Dedifferentiated amniotic fluid mesenchymal stem cell (primary cell): ENCODE data around the gene MLXIP.
"Not testable (repeated sequence)": the region's sequence is repeated elsewhere in the genome, so short reads cannot be mapped to it uniquely, and the experiment has no call there.

Experiments
- DNase-seq: peaks from one replicate; pipeline ENCODE4 v3.0.0-alpha.2; 2016; ENCODE audit errors: extremely low spot score

The MLXIP gene

GRCh38 chr12:122145505-122146330, 67.2 kb downstream of the MLXIP start:
- no peak for DNase-seq

- no peak for DNase-seq
Observed at GRCh38 chr12:122147514-122148290, 69.1 kb downstream of the MLXIP start.

DNA sequence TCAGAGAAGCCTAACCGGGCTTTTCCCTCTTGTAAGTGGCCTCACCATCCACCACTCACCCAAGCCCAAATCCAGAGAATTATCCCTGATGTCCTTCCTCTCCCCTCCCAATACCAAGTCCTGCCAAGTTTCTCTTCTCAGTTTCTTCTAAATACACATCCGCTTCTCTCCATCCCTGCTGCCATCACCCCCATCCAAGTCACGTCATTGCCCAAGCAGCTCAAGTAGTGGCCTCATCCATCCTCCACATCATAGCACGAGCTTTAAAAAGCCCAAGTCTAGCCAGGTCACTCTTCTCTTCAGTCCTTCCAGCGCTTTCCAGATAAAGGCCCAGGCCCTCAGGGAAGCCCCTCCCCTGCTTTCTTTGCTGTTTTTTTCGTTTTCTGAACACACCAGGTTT, 70.1 kb downstream of the MLXIP start:
- no peak for DNase-seq

DNA sequence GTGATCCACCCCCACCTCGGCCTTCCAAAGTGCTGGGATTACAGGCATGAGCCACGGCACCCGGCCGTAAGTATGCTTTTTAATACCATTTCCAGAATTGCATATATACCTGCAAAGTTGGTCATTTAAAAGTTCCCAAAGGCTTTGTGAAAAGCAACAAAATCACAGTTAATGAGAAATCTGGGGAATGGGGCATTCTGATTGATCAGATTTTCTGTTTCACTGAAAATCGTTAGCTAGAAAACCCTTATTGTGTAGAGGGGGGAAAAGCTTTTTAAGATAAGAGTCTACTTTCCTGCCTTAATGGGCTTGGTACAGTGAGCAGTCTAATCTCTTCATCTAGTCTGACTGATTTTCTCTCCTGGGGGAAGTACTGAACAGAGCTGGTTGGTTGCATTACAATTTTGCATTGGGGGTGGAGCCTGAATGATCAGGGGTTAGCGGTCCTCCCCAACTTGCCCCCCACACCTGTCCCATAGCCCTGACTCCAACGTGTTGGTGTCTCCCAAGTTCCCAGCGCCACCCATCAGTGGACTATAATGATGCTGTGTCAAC, 71.6 kb downstream of the MLXIP start:
- no peak for DNase-seq

GRCh38 chr12:122152754-122153153, 74.2 kb downstream of the MLXIP start:
- no peak for DNase-seq

GRCh38 chr12:122155705-122156104, 77.1 kb downstream of the MLXIP start:
- DNase-seq = no peak

- DNase-seq = no peak
Observed at GRCh38 chr12:122158700-122159285, 80.2 kb downstream of the MLXIP start.

DNA sequence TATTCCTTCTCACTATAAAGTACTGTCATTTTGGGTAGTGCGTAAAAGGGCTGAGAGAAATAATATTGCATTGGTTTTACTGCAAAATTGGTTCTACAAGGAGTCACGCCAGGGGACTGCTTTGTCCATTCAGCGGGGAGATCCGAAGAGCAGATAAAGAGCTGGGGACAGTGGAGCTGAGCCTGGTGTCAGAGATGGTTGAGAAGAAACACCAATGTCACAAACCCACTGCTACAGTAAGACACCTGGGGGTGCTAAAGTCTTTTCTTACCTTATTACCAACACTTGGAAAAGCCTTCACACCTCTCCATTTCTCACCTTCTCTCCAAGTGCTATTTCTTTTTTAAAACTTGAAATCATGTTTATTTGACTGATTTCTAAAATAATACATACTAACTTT, 81.3 kb downstream of the MLXIP start:
- no peak for DNase-seq

DNA sequence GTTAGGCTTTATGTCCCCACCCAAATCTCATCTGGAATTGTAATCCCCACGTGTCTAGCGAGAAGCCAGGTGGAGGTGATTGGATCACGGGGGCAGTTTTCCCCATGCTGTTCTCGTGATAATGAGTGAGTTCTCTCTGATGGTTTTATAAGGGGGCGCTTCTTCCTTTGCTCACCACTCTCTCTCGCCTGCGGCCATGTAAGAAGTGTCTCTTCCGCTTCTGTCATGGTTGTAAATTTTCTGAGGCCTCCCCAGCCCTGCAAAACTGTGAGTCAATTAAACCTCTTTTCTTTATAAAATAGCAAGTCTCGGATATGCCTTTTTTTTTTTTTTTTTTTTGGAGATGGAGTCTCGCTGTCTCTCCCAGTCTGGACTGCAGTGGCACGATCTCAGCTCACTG, 82.2 kb downstream of the MLXIP start:
- no peak for DNase-seq

DNA sequence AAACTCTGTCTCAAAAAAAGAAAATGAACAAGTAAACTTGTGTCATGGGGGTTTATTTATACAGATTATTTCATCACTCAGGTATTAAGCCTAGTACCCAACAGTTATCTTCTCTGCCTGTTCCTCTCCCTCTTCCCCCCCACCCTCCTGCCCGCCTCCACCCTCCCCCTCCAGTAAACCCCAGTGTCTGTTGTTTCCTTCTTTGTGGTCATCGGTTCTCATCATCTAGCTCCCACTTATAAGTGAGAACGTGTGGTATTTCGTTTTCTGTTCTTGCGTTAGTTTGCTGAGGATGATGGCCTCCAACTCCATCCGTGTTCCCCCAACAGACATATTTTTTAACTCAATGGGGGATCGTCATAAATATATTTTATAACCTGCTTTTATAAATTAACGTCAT, 83.1 kb downstream of the MLXIP start:
- DNase-seq = no peak

DNA sequence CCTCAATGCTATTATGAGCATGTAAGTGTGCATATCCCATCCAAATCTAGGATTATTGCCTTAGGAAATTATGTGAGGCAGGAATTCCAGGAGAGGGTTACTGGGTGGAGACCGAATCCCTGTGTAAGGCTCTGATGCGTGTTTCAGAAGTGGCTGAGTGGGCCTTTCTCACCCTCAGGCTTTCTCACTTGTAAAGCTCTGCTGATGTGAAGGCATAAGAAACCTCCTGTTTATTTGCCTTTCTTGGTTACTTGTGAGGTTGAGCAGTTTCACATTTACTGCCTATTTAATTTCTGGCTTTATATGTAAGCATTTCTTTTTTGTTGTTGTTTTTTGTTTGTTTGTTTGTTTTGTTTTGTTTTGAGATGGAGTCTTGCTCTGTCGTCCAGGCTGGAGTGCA, 84.4 kb downstream of the MLXIP start:
- no peak for DNase-seq

- no peak for DNase-seq
Observed at GRCh38 chr12:122166422-122167349, 88.1 kb downstream of the MLXIP start.

DNA sequence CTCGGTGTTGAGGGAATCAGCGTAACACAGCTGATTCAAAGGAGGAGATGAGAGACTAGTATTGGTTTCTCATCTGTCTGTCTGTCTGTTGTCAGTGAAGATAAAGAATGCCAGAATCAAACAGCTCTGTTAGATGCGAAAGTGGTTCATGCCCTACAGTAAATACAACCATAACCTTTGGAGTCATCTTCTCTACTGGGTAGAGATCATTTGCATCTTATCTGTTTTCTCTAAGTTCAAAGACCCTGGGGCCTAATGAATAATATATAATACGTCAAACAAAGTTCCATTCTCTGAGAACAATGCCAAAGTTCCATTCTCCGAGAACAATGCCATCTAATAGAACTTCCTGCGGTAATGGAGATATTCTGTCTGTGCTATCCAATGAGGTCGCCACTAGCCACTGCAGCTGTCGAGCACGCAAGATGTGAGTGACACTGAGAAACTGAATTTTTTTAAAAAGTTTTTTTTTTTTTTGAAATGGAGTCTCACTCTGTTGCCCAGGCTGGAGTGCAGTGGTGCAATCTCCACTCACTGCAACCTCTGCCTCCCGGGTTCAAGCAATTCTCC, 88.9 kb downstream of the MLXIP start:
- no peak for DNase-seq

- DNase-seq = no peak
Observed at GRCh38 chr12:122168492-122168891, 89.9 kb downstream of the MLXIP start.

- no peak for DNase-seq
Observed at GRCh38 chr12:122171399-122171798, 92.8 kb downstream of the MLXIP start.

DNA sequence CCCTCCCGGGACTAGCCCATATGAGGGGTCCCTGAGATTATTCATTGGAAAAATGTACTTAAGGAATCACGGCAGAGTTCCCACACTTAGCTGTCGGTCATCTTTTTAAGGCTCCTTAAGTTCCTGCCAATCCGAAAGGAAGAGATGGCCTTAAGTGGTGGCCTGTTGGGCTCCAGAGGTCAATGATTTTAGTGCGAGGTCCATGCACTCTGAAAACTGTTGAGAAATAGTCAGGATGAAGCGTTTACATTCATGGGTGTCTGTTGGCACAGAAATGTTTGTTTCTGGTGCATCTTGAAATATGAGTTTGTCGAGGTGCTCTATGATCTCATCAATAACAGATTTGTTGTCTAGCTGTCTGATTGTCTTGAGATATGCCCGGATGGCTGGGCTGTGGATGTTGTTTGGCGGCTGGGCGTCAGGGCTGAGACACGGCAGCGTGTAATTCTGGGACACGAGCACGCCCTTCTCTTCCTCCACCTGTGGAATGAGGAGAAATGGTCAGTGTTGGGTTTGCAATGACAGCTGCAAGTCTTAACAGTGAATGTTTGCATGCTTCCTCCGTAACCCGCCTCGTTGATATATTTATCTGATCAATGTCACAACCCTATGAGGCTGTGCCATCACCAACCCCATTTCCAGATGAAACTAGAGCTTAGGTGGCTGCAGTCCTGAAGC, 93.8 kb downstream of the MLXIP start:
- no peak for DNase-seq

DNA sequence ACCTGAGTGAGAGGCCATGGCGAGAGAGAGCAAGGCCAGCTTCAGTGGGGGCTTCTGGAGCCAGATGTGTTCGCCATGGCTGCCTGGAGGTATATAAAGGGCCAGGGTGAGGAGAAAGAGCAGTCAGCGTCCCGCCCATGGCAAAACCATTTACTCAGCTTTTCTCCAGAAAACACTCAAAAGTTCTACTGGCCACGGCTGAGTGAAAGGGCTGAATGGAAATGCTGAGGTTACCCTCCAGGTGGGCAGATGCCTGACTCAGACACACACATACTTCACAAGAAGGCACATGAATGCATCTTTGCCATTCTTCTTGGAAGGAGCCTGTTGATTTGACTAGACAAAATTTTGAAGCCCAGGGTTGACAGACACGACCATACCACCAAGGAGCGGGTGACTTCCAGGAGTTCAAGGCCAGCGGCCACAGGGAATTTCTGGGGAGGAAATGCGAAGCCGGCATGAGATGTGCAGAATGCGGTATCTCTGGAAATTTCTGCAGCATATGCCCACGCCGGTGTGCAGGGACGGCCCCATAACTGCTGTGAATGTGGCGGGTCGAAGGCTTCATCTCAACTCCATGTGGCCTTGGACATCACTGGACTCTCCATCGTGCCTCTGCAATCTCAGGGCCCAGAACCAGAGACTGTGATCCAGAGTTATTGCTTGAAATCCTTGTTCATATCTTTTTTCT, 95.7 kb downstream of the MLXIP start, which contains the start of gene IL31:
TSS of gene IL31 (minus strand) at position 67 of the 691 bp plus-strand sequence. CDS start at position 18, 49 bp downstream.
- DNase-seq = no peak

DNA sequence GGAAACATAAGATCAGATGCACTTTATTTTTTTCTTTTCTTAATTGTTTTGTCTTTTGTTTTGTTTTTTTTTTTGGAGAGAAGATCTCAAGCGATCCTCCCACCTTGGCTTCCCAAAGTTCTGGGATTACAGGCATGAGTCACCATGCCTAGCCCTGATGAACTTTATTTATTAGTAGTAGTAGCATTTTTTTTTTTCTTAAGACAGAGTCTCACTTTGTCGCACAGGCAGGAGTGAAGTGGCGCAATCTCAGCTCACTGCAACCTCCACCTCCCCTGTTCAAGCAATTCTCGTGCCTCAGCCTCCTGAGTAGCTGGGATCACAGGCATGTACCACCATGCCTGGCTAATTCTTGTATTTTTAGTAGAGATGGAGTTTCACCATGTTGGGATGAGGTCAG, 97.9 kb downstream of the MLXIP start:
- DNase-seq = not testable (repeated sequence)

DNA sequence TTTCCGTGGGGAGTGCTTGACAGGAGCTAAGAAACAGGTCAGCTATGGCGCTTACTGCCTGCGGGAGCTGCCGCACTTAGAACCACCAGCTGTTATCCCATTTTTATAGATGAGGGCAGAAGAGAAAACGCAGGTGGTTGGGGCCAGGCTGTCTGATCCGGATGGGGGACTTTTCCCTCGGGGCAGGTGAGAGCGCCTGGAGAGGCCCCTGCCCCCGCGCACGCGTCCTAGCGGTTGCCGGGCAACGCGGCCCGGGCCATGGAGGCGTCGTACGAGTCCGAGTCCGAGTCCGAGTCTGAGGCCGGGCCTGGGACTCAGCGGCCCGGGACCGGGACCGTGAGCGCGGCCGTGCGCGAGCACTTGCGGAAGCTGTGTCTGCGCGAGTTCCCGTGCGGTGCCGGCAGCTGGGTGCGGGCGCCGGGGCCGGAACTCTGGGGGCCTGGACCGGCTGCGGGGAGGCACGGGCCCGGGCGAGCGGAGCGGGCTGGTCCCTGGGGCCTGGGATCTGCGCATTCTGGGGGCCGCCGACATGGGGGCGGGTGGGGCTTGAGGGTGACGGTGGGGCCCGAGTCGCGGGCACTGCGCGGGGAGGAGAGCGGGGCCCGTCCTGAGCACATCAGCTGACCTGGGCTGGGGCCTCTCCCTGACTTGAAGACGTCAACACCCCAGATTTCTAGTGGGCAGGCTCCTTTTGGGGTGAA, 104.5 kb downstream of the MLXIP start, which contains the start of gene LRRC43:
TSS of gene LRRC43 (plus strand) at position 237 of the 701 bp plus-strand sequence. CDS start at position 259, 22 bp downstream.
- DNase-seq = no peak
